Astrocyte (in vitro differentiated cells and primary cell): Measurements from ENCODE around the gene PRPF40B. TPM values are rescaled to one million over a fixed set of nuclear protein-coding genes. Genes with fewer than 3 reads are reported as not detected.
A peak's percentile ranks its signal among the peaks of the same experiment; 100 is the strongest.

Source experiments
- DNase-seq: peaks from one replicate; pipeline ENCODE4 v3.0.0-alpha.2; 2010; ENCODE audit warnings: low read depth
- FAIRE-seq: peaks from 2 replicates; lab custom pipeline; 2011; peaks lifted over from hg19 to GRCh38; lab: Jason Lieb, UNC
- H2AFZ ChIP-seq: 2 replicates; pipeline ENCODE4 v1.6.0; 2012; ENCODE audit warnings: low read depth, low read length, inconsistent platforms
- H3K27ac ChIP-seq: 2 replicates; pipeline ENCODE4 v1.5.1; 2011; ENCODE audit warnings: low read depth, low read length, inconsistent platforms
- H3K27me3 ChIP-seq: 2 replicates; pipeline ENCODE4 v1.6.0; 2011; ENCODE audit warnings: low read length, inconsistent platforms; ENCODE audit not compliant: insufficient read depth
- H3K36me3 ChIP-seq: 2 replicates; pipeline ENCODE4 v1.5.1; 2011; ENCODE audit warnings: low read length, inconsistent platforms; ENCODE audit not compliant: insufficient read depth
- H3K4me1 ChIP-seq: 2 replicates; pipeline ENCODE4 v1.5.1; 2011; ENCODE audit warnings: low read length, inconsistent platforms; ENCODE audit not compliant: insufficient read depth
- H3K4me2 ChIP-seq: 2 replicates; pipeline ENCODE4 v1.6.0; 2012; ENCODE audit warnings: low read length, inconsistent platforms
- H3K4me3 ChIP-seq: 2 replicates; pipeline ENCODE4 v1.5.1; 2011; ENCODE audit warnings: low read depth, mild to moderate bottlenecking, low read length, inconsistent platforms; ENCODE audit not compliant: insufficient read depth
- H3K79me2 ChIP-seq: 2 replicates; pipeline ENCODE4 v1.6.0; 2012; ENCODE audit warnings: mild to moderate bottlenecking, low read length, inconsistent platforms; ENCODE audit not compliant: insufficient read depth
- H3K9ac ChIP-seq: 2 replicates; pipeline ENCODE4 v1.6.0; 2012; ENCODE audit warnings: mild to moderate bottlenecking, low read length, inconsistent platforms
- H3K9me3 ChIP-seq: 2 replicates; pipeline ENCODE4 v1.5.1; 2012; ENCODE audit warnings: low read depth, mild to moderate bottlenecking, low read length, inconsistent platforms; ENCODE audit not compliant: insufficient read depth
- H4K20me1 ChIP-seq: 2 replicates; pipeline ENCODE4 v1.6.0; 2012; ENCODE audit warnings: low read length, inconsistent platforms; ENCODE audit not compliant: insufficient read depth
- H3K27ac Mint-ChIP-seq: one replicate; pipeline ENCODE4 v1.8.0; 2021; ENCODE audit warnings: mild to moderate bottlenecking, mixed read lengths; ENCODE audit not compliant: unreplicated experiment
- H3K27me3 Mint-ChIP-seq: one replicate; pipeline ENCODE4 v1.8.0; 2021; ENCODE audit warnings: low read depth, mixed read lengths; ENCODE audit not compliant: unreplicated experiment
- H3K36me3 Mint-ChIP-seq: one replicate; pipeline ENCODE4 v1.8.0; 2021; ENCODE audit warnings: low read depth, mixed read lengths; ENCODE audit not compliant: unreplicated experiment
- H3K4me1 Mint-ChIP-seq: one replicate; pipeline ENCODE4 v1.8.0; 2021; ENCODE audit warnings: low read depth, mixed read lengths; ENCODE audit not compliant: unreplicated experiment
- H3K4me3 Mint-ChIP-seq: one replicate; pipeline ENCODE4 v1.8.0; 2021; ENCODE audit warnings: mild to moderate bottlenecking, moderate library complexity, mixed read lengths; ENCODE audit not compliant: unreplicated experiment
- H3K9me3 Mint-ChIP-seq: one replicate; pipeline ENCODE4 v1.8.0; 2021; ENCODE audit warnings: mild to moderate bottlenecking, mixed read lengths; ENCODE audit not compliant: unreplicated experiment
- EZH2 ChIP-seq: IDR thresholded peaks from 2 replicates; pipeline ENCODE4 v1.6.1; 2012; ENCODE audit warnings: mild to moderate bottlenecking, low read length, inconsistent platforms; ENCODE audit not compliant: insufficient read depth
- total RNA-seq: library from RNA; stranded (reverse); gene quantifications from 2 replicates; pipeline ENCODE4 v1.2.1, GENCODE V29; 2021
- TF ChIP-seq, protein P1 (sequence below): IDR thresholded peaks from 2 replicates; pipeline ENCODE4 v1.5.1; 2011; ENCODE audit warnings: low read depth, mild to moderate bottlenecking, inconsistent platforms, low read length, moderate library complexity; ENCODE audit not compliant: insufficient read depth

PRPF40B gene
- total RNA-seq, 1 donor from 2014 or later, result 10.1 TPM

GRCh38 chr12:49689237-49689636, 65.9 kb downstream of the PRPF40B start:
- H3K27me3 Mint-ChIP-seq, result no peaks in the 10 kb centered on the region
- peaks cover 73% of the 10 kb centered on the region for H4K20me1 ChIP-seq

DNA sequence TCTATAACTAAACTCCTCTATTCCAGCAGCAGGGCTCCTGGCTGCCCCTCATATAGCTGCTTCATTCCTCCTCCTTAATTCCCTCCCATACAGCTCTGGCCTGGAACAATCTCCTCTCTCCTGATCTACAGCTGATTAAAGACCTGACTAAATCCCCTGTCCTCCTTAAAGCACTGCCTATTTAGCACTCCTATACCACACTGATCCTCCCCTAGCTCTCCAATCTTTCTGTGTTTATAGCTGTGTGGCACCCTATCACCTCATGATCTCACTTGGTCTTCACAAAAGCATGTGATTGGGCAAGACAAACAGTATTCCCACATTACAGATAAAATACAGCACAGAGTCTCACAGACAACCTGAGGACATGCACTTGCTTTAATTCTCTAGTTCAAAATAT, 66.4 kb downstream of the PRPF40B start:
- Histone ChIP-seq H3K79me2 (peaks cover 92% of the 10 kb centered on the region), H3K9me3 (no peaks in the 10 kb centered on the region), H3K4me1 (peaks cover under 1% of the 10 kb centered on the region), H3K27me3 (no peaks in the 10 kb centered on the region), H2AFZ (no peak overlapping the region), H3K36me3 (no peaks in the 10 kb centered on the region), H3K4me3 (no peak overlapping the region), H3K4me2 (no peak overlapping the region), H4K20me1 (peaks cover 71% of the 10 kb centered on the region), H3K9ac (no peak overlapping the region), H3K27ac (no peak overlapping the region)
- FAIRE-seq, result no peak
- Mint-ChIP-seq H3K36me3 (peaks cover 7% of the 10 kb centered on the region), H3K4me1 (peaks cover 13% of the 10 kb centered on the region), H3K27me3 (no peaks in the 10 kb centered on the region), H3K4me3 (no peak overlapping the region), H3K9me3 (no peaks in the 10 kb centered on the region), H3K27ac (peak overlapping the region; percentile 50)
- no peak for DNase-seq
- TF ChIP-seq EZH2, result no peak
- TF ChIP-seq, protein P1, sequence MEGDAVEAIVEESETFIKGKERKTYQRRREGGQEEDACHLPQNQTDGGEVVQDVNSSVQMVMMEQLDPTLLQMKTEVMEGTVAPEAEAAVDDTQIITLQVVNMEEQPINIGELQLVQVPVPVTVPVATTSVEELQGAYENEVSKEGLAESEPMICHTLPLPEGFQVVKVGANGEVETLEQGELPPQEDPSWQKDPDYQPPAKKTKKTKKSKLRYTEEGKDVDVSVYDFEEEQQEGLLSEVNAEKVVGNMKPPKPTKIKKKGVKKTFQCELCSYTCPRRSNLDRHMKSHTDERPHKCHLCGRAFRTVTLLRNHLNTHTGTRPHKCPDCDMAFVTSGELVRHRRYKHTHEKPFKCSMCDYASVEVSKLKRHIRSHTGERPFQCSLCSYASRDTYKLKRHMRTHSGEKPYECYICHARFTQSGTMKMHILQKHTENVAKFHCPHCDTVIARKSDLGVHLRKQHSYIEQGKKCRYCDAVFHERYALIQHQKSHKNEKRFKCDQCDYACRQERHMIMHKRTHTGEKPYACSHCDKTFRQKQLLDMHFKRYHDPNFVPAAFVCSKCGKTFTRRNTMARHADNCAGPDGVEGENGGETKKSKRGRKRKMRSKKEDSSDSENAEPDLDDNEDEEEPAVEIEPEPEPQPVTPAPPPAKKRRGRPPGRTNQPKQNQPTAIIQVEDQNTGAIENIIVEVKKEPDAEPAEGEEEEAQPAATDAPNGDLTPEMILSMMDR, result no peak

More at GRCh38 chr12:49689237-49689636, 65.9 kb downstream of the PRPF40B start:
- H3K36me3 Mint-ChIP-seq, result peaks cover 7% of the 10 kb centered on the region
- H3K9me3 Mint-ChIP-seq, result no peaks in the 10 kb centered on the region
- no peak overlapping the region for H3K27ac Mint-ChIP-seq
- Histone ChIP-seq H3K79me2 (peaks cover 92% of the 10 kb centered on the region), H2AFZ (no peak overlapping the region), H3K27me3 (no peaks in the 10 kb centered on the region), H3K4me1 (peaks cover 6% of the 10 kb centered on the region), H3K9ac (no peak overlapping the region), H3K9me3 (no peaks in the 10 kb centered on the region), H3K4me2 (no peak overlapping the region), H3K36me3 (no peaks in the 10 kb centered on the region), H3K27ac (no peak overlapping the region), H3K4me3 (no peak overlapping the region)
- H3K4me3 Mint-ChIP-seq, result no peak overlapping the region
- no peak for FAIRE-seq
- no peak for TF ChIP-seq EZH2
- TF ChIP-seq, protein P1, result no peak
- peaks cover 16% of the 10 kb centered on the region for H3K4me1 Mint-ChIP-seq
- DNase-seq, result no peak

DNA sequence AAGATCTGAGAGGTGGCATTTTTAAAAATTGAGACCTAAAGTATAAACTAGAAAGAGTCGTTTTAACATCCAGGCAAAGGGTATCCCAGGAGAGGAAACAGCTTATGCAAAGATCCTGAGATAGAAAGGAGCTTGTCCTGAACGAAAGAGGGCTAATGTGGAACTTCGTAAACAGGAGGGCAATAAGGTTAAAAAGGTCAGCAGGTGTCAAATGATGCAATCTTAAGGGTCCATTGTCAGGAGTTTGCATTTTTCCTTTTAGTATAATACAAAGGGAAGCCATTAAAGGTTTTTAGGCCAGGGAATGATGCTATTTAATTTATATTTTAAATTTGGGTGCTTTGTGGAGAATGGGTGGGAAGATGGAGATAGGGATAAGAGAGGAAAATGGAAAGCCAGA, 69.5 kb downstream of the PRPF40B start:
- Histone ChIP-seq H3K9me3 (no peaks in the 10 kb centered on the region), H2AFZ (no peak overlapping the region), H3K9ac (no peak overlapping the region), H3K4me3 (no peak overlapping the region), H4K20me1 (peaks cover 76% of the 10 kb centered on the region), H3K4me2 (no peak overlapping the region), H3K4me1 (no peaks in the 10 kb centered on the region), H3K27me3 (no peaks in the 10 kb centered on the region), H3K27ac (no peak overlapping the region), H3K79me2 (peaks cover 97% of the 10 kb centered on the region), H3K36me3 (no peaks in the 10 kb centered on the region)
- H3K27me3 Mint-ChIP-seq, result no peaks in the 10 kb centered on the region
- DNase-seq (no peak), FAIRE-seq (no peak)
- H3K9me3 Mint-ChIP-seq, result no peaks in the 10 kb centered on the region
- no peak overlapping the region for H3K27ac Mint-ChIP-seq
- H3K36me3 Mint-ChIP-seq, result peaks cover 4% of the 10 kb centered on the region
- H3K4me1 Mint-ChIP-seq, result peaks cover 21% of the 10 kb centered on the region
- no peak for TF ChIP-seq EZH2
- TF ChIP-seq, protein P1, result no peak
- no peak overlapping the region for H3K4me3 Mint-ChIP-seq
